Measurements from ENCODE around the gene ZRANB1.

- no peak for TF ChIP-seq YY1 (IDR thresholded peaks at IDR 0.05; ENCODE audit: insufficient read depth, insufficient read length)
- TF ChIP-seq SUZ12 (IDR thresholded peaks at IDR 0.05; ENCODE audit: extremely low read depth, insufficient read depth, insufficient read length) = no peak
These were observed 87.8 kb downstream of the ZRANB1 start for GRCh38 chr10:125029584-125030242.

All from NT2/D1 (cell line).